ENCODE measurements around the gene HLA-DRB5.
"Not testable (repeated sequence)": the region's sequence is repeated elsewhere in the genome, so short reads cannot be mapped to it uniquely, and the experiment has no call there.

HLA-DRB5 gene

DNA sequence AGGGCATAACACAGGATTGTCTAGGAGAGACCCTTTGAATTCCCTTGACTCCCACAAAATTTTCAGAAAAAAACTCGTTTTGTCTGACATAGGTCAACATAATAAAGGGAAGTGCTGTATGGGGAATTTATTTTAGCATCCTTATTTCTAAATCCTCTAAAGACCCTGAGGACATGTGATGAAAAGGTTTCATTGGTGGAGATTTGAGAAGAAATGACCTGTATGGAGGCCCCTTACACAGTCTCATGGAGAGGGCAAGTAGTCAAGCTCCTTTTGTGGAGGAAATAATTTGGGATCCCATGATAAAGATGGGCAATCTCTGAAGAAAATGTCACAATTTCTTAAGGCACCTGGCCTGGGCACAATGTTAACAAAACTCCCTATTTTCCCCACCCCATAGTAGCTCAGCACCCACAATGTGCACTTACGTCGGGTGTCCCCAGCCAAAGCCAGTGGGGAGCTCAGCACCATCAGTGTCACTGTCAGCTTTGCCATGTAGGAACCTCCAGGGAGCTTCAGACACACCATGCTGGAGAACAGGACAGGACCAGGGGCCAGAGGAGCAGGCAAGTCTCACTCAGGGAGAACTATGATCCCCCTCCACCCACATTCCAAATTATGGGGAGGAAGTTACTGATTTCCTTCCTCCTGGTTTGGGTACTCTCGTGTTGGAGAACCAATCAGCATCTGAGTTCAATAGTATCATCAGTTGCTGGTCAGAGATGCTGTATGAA, at the start of gene HLA-DRB5:
HLA-DRB5 (minus strand) TSS at position 591 of the 734 bp plus-strand sequence; CDS start at position 528, 63 bp downstream.
- POLR2A ChIA-PET, result no interaction called here
- CTCF ChIA-PET, result no interaction called here
- peak; percentile 15 for DNase-seq (ENCODE audit: extremely low spot score)
- TF ChIP-seq, protein P1, sequence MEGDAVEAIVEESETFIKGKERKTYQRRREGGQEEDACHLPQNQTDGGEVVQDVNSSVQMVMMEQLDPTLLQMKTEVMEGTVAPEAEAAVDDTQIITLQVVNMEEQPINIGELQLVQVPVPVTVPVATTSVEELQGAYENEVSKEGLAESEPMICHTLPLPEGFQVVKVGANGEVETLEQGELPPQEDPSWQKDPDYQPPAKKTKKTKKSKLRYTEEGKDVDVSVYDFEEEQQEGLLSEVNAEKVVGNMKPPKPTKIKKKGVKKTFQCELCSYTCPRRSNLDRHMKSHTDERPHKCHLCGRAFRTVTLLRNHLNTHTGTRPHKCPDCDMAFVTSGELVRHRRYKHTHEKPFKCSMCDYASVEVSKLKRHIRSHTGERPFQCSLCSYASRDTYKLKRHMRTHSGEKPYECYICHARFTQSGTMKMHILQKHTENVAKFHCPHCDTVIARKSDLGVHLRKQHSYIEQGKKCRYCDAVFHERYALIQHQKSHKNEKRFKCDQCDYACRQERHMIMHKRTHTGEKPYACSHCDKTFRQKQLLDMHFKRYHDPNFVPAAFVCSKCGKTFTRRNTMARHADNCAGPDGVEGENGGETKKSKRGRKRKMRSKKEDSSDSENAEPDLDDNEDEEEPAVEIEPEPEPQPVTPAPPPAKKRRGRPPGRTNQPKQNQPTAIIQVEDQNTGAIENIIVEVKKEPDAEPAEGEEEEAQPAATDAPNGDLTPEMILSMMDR (IDR thresholded peaks at IDR 0.05; ENCODE audit: control extremely low read depth, extremely low read depth, low read depth, missing control alignments), result no peak

DNA sequence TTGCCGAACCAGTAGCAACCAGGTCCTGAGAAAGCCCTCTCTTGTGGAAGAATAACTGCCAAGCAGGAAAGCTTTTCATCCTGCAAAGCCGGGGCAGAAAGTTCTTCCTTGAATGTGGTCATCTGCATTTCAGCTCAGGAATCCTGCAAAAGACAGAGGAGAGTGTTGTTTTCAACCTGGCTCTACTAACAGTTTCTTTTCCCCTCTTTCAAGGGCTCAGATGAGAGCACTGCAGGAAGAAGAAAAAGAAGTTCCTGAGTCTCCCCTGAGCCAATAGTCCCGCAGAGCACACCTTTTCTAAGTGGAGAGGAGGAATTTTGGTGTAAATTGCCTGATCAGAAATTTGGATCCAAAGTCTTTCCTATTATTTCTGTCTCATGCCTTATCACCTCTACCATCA, 48.9 kb upstream of the HLA-DRB5 start:
- CTCF ChIA-PET, result interaction anchor here (1.2 kb wide), 1 partner anchor 17 kb away, joined by 3 read pairs; no protein-coding TSS in a partner anchor
- POLR2A ChIA-PET, result interaction anchor here (0.6 kb wide), 1 partner anchor 393 kb away, joined by 3 read pairs; no protein-coding TSS in a partner anchor
- TF ChIP-seq, protein P1 (IDR thresholded peaks at IDR 0.05; ENCODE audit: control extremely low read depth, extremely low read depth, low read depth, missing control alignments), result no peak
- no peak for DNase-seq (ENCODE audit: extremely low spot score)

DNA sequence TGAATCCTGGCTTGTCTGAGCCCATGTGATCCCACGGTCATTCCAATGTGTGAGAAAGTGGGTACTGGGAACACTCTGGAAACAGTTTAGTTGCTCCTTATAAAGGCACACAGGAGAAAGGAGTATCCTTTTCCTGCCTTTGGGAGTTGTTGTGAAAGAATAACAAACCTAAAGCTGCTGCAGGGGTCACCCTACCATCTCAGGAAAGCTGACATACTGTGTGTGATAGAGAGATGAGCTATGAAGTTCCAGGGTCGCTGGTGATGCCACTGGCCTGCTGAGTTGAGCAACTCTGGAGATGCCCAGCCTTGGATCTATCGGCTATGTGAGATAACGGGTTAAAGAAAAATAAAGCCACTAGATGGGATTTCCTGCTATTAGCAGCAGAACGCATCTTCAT, 47.4 kb upstream of the HLA-DRB5 start:
- CTCF ChIA-PET; POLR2A ChIA-PET; DNase-seq (ENCODE audit: extremely low spot score): not testable (repeated sequence)

DNA sequence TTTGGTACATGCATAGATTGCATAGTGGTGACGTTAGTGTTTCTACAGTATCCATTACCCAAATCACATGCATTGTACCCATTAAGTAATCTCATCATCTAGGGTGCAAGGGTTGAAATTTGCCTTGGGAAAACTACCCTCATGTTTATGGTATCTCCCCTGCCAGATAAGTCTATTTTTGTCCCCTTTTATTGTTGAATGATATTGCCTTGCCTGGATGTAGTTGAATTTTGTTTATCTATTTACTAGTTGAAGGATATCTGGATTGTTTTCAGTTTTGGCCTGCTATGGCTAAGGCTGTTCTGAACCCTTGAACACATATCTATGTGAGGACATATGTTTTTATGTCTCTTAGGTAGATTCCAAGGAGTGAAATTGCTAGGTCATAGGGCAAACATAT, 46.2 kb upstream of the HLA-DRB5 start:
- ChIA-PET POLR2A (no interaction called here), CTCF (no interaction called here)
- TF ChIP-seq, protein P1 (IDR thresholded peaks at IDR 0.05; ENCODE audit: control extremely low read depth, extremely low read depth, low read depth, missing control alignments), result no peak
- DNase-seq (ENCODE audit: extremely low spot score), result no peak

DNA sequence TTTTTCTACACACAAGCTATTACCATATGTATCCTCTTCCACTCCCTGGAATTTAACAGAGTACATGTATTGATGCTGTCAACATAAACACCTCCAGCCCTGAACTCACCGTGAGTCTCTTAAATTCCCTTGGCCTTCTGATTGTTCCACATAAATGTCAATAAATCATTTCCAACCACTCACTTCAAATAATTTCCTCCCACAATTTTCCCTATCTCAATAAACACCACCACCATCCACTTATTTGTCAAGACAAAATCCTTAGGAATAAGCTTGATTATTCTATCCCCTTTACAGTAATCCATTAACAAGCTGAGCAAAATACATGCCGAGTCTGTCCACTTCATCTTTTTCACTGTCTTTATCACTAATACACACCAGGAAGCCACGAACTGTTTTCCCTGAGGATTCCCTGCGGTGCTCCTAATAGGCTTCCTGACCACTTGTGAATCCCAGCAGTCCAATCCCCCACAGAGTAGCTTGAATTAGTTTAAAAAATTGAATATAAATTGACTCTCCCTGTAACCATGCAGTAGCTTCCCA, 40.3 kb upstream of the HLA-DRB5 start:
- DNase-seq (ENCODE audit: extremely low spot score), result no peak
- ChIA-PET POLR2A (no interaction called here), CTCF (no interaction called here)
- TF ChIP-seq, protein P1 (IDR thresholded peaks at IDR 0.05; ENCODE audit: control extremely low read depth, extremely low read depth, low read depth, missing control alignments), result no peak

DNA sequence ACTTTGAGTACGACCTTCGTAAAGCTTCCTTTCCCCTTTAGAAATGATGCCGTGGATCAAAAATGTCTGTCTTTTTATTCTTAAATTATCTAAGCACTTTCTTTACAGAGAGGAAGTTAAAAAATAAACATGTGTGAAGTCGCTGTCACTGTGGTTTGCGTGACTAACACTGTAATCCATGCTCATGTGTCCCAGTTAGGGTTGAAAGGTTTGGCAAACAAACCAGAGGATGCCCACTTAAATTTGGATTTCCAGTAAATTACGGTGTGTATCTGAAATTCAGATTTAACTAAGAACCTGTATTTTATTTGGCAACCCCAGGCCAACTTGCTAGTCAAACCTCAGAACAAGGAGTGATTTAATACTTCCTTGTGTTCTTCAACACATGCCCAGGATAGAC, 38.5 kb upstream of the HLA-DRB5 start:
- ChIA-PET CTCF (no interaction called here), POLR2A (no interaction called here)
- no peak for DNase-seq (ENCODE audit: extremely low spot score)
- TF ChIP-seq, protein P1 (IDR thresholded peaks at IDR 0.05; ENCODE audit: control extremely low read depth, extremely low read depth, low read depth, missing control alignments), result no peak

DNA sequence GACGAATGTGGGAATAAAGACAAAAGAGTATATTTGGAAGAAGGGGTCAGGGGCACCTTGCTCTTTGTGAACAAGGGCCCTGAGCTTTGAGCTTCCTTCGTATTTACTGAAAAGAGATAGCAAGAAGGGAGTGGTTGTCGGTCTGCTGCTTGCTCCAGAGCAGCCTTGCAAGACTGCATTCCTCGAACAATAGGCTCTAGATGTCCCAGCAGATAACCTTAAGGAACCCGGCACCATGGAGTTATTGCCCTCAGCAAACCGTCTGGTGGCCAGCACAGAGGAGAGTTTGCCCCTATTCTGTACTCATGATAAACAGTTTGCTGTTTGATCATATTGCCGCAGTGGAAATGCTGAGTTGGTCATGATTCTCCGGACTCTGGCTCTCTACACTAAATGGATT, 36.9 kb upstream of the HLA-DRB5 start:
- ChIA-PET POLR2A (no interaction called here), CTCF (no interaction called here)
- DNase-seq (ENCODE audit: extremely low spot score), result no peak
- TF ChIP-seq, protein P1 (IDR thresholded peaks at IDR 0.05; ENCODE audit: control extremely low read depth, extremely low read depth, low read depth, missing control alignments), result no peak
